C4-2B (cell line): ENCODE data around the gene STRN.
"Not testable (repeated sequence)": the region's sequence is repeated elsewhere in the genome, so short reads cannot be mapped to it uniquely, and the experiment has no call there.

Experiments used
- H3K27ac ChIP-seq: fragments of 450-650 bp; 2 replicates; pipeline ENCODE4 v1.5.1; 2017
- CTCF ChIP-seq: fragments of 450-650 bp; conservative IDR thresholded peaks from 2 replicates; pipeline ENCODE4 v1.5.1; 2017; ENCODE audit warnings: mild to moderate bottlenecking
- ZFX ChIP-seq: fragments of 450-650 bp; IDR thresholded peaks from 2 replicates; pipeline ENCODE4 v1.6.1; 2017

Gene STRN

GRCh38 chr2:36843838-36844237, 122.5 kb downstream of the STRN start:
- TF ChIP-seq CTCF = no peak
- no peak for TF ChIP-seq ZFX
- no peak overlapping the region for H3K27ac ChIP-seq

GRCh38 chr2:36839976-36840617, 126.2 kb downstream of the STRN start:
- TF ChIP-seq ZFX = no peak
- TF ChIP-seq CTCF = no peak

GRCh38 chr2:36834731-36835524, 131.4 kb downstream of the STRN start:
- H3K27ac ChIP-seq = no peak overlapping the region
- TF ChIP-seq ZFX = no peak

More at GRCh38 chr2:36839976-36840617, 126.2 kb downstream of the STRN start:
- H3K27ac ChIP-seq = no peak overlapping the region

GRCh38 chr2:36834203-36834602, 132.1 kb downstream of the STRN start:
- no peak overlapping the region for H3K27ac ChIP-seq
- TF ChIP-seq ZFX (no peak), CTCF (no peak)

GRCh38 chr2:36831185-36831584, 135.2 kb downstream of the STRN start:
- TF ChIP-seq ZFX (no peak), CTCF (no peak)
- no peak overlapping the region for H3K27ac ChIP-seq

- not testable (repeated sequence) for H3K27ac ChIP-seq
Measured at GRCh38 chr2:36824683-36825082, 141.7 kb downstream of the STRN start.

GRCh38 chr2:36824273-36824672, 142.1 kb downstream of the STRN start:
- TF ChIP-seq CTCF = no peak
- no peak for TF ChIP-seq ZFX
- no peak overlapping the region for H3K27ac ChIP-seq

GRCh38 chr2:36823862-36824261, 142.5 kb downstream of the STRN start:
- no peak for TF ChIP-seq CTCF
- no peak for TF ChIP-seq ZFX
- no peak overlapping the region for H3K27ac ChIP-seq
